ENCODE results near the gene GALNT18. TPM values are rescaled to one million over a fixed set of nuclear protein-coding genes. Genes with fewer than 3 reads are reported as not detected.

The GALNT18 gene
- total RNA-seq, 1 donor from 2014 or later = 38.4 TPM

- Mint-ChIP-seq H3K4me3 (ENCODE audit: unreplicated experiment) (no peak overlapping the region), H3K27ac (ENCODE audit: unreplicated experiment) (no peak overlapping the region), H3K9me3 (ENCODE audit: low read depth) (peaks cover 9% of the 10 kb centered on the region), H3K27me3 (ENCODE audit: low read depth) (peaks cover 8% of the 10 kb centered on the region), H3K36me3 (ENCODE audit: low read depth) (peaks cover 5% of the 10 kb centered on the region), H3K4me1 (ENCODE audit: low read depth) (peaks cover 5% of the 10 kb centered on the region)
- TF ChIP-seq CTCF (IDR thresholded peaks at IDR 0.05) = no peak
- DNase-seq (ENCODE audit: low spot score) = no peak
Measured at GRCh38 chr11:11640996-11641395, 19.2 kb upstream of the GALNT18 start.

- H3K27me3 Mint-ChIP-seq (ENCODE audit: low read depth) = peaks cover 4% of the 10 kb centered on the region
- no peak overlapping the region for H3K4me3 Mint-ChIP-seq (ENCODE audit: unreplicated experiment)
- H3K4me1 Mint-ChIP-seq (ENCODE audit: low read depth) = peaks cover 5% of the 10 kb centered on the region
- H3K27ac Mint-ChIP-seq (ENCODE audit: unreplicated experiment) = peak overlapping the region; percentile 5
- TF ChIP-seq CTCF (IDR thresholded peaks at IDR 0.05) = no peak
- no peak for DNase-seq (ENCODE audit: low spot score)
- H3K36me3 Mint-ChIP-seq (ENCODE audit: low read depth) = peaks cover 4% of the 10 kb centered on the region
- peaks cover 6% of the 10 kb centered on the region for H3K9me3 Mint-ChIP-seq (ENCODE audit: low read depth)
Measured at GRCh38 chr11:11640152-11640551, 18.3 kb upstream of the GALNT18 start.

GRCh38 chr11:11636671-11637070, 14.9 kb upstream of the GALNT18 start:
- Mint-ChIP-seq H3K4me3 (ENCODE audit: unreplicated experiment) (no peak overlapping the region), H3K9me3 (ENCODE audit: low read depth) (no peaks in the 10 kb centered on the region), H3K4me1 (ENCODE audit: low read depth) (peaks cover 5% of the 10 kb centered on the region), H3K27me3 (ENCODE audit: low read depth) (peaks cover 2% of the 10 kb centered on the region), H3K36me3 (ENCODE audit: low read depth) (no peaks in the 10 kb centered on the region), H3K27ac (ENCODE audit: unreplicated experiment) (no peak overlapping the region)
- no peak for DNase-seq (ENCODE audit: low spot score)
- no peak for TF ChIP-seq CTCF (IDR thresholded peaks at IDR 0.05)

GRCh38 chr11:11635443-11635842, 13.6 kb upstream of the GALNT18 start:
- Mint-ChIP-seq H3K4me1 (ENCODE audit: low read depth) (peaks cover 5% of the 10 kb centered on the region), H3K36me3 (ENCODE audit: low read depth) (no peaks in the 10 kb centered on the region), H3K4me3 (ENCODE audit: unreplicated experiment) (no peak overlapping the region), H3K9me3 (ENCODE audit: low read depth) (no peaks in the 10 kb centered on the region), H3K27ac (ENCODE audit: unreplicated experiment) (no peak overlapping the region), H3K27me3 (ENCODE audit: low read depth) (peaks cover 4% of the 10 kb centered on the region)
- no peak for DNase-seq (ENCODE audit: low spot score)
- TF ChIP-seq CTCF (IDR thresholded peaks at IDR 0.05) = peak; percentile 25

- Mint-ChIP-seq H3K27me3 (ENCODE audit: low read depth) (peaks cover 14% of the 10 kb centered on the region), H3K36me3 (ENCODE audit: low read depth) (no peaks in the 10 kb centered on the region), H3K27ac (ENCODE audit: unreplicated experiment) (no peak overlapping the region), H3K9me3 (ENCODE audit: low read depth) (no peaks in the 10 kb centered on the region), H3K4me3 (ENCODE audit: unreplicated experiment) (no peak overlapping the region), H3K4me1 (ENCODE audit: low read depth) (peaks cover 4% of the 10 kb centered on the region)
- TF ChIP-seq CTCF (IDR thresholded peaks at IDR 0.05) = no peak
- DNase-seq (ENCODE audit: low spot score) = no peak
Measured at GRCh38 chr11:11629368-11629767, 7.6 kb upstream of the GALNT18 start.
